Stimulated activated CD4-positive, alpha-beta T cell treated with anti-CD3 and anti-CD28 coated beads, Interleukin-15, amount 100 ng/mL, for 1 hour (primary cell): ENCODE data around the gene TMEM120B.

ENCODE experiments used
- DNase-seq, 2 donors: peaks; one replicate each; pipeline ENCODE4 v3.0.0-alpha.2; 2020; ENCODE audit warnings: low read depth in 1 of 2, low spot score in 1 of 2

TMEM120B gene

DNA sequence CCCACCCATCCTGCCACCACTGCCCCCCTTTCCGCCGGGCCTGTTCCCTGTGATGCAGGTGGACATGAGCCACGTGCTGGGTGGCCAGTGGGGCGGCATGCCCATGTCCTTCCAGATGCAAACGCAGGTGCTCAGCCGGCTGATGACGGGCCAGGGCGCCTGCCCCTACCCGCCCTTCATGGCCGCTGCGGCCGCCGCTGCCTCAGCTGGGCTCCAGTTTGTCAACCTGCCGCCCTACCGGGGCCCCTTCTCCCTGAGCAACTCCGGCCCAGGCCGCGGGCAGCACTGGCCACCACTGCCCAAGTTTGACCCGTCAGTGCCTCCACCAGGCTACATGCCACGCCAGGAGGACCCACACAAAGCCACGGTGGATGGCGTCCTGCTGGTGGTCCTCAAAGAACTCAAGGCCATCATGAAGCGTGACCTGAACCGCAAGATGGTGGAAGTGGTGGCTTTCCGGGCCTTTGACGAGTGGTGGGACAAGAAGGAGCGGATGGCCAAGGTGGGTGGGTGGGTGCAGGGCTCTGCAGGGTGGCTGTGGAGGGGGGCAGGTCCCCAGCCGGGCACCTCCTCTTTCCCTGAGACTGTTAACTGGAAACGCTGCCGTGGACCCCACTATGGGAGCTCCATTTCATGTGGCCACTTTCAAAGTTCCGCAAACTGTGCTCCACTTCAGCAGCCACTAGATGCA lies 102.0 kb downstream of the TMEM120B start:
- no peak for DNase-seq

- DNase-seq, result no peak
Observed at GRCh38 chr12:121815263-121815662, 102.7 kb downstream of the TMEM120B start.

DNA sequence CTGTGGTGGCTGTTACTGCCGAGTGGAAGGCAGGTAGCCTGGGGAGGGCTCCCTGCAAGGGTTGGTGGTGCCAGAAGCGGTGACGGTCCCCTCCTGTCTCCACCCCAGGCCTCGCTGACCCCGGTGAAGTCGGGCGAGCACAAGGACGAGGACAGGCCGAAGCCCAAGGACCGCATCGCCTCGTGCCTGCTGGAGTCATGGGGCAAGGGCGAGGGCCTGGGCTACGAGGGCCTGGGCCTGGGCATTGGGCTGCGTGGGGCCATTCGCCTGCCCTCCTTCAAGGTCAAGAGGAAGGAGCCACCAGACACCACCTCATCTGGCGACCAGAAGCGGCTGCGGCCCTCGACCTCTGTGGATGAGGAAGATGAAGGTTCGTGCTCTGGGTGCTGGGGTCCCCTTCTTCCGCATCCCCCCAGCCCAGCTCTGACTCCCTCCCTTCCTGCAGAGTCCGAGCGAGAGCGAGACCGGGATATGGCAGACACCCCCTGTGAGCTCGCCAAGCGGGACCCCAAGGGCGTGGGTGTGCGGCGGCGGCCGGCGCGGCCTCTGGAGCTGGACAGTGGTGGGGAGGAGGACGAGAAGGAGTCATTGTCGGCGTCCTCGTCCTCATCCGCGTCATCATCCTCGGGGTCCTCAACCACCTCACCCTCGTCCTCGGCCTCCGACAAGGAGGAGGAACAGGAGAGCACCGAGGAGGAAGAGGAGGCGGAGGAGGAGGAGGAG lies 104.5 kb downstream of the TMEM120B start:
- DNase-seq, result no peak

DNA sequence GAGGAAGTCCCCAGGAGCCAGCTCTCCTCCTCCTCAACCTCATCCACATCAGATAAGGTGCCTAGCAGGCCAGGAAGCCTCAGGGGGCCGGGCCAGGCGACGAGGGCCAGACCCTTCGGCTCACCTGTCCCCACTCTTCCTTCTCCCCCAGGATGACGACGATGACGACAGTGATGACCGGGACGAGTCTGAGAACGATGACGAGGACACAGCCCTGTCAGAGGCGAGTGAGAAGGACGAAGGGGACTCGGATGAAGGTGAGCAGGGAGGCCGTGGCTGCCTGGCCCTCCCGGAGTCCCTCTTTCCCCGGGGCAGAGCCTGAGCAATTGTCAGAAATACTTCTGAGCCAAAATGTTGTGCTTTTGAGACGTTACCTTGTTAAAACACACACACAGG lies 105.1 kb downstream of the TMEM120B start:
- DNase-seq, result no peak

- no peak for DNase-seq
Observed at GRCh38 chr12:121819212-121819949, 106.8 kb downstream of the TMEM120B start.

- DNase-seq, result no peak
Observed at GRCh38 chr12:121820056-121820455, 107.5 kb downstream of the TMEM120B start.

DNA sequence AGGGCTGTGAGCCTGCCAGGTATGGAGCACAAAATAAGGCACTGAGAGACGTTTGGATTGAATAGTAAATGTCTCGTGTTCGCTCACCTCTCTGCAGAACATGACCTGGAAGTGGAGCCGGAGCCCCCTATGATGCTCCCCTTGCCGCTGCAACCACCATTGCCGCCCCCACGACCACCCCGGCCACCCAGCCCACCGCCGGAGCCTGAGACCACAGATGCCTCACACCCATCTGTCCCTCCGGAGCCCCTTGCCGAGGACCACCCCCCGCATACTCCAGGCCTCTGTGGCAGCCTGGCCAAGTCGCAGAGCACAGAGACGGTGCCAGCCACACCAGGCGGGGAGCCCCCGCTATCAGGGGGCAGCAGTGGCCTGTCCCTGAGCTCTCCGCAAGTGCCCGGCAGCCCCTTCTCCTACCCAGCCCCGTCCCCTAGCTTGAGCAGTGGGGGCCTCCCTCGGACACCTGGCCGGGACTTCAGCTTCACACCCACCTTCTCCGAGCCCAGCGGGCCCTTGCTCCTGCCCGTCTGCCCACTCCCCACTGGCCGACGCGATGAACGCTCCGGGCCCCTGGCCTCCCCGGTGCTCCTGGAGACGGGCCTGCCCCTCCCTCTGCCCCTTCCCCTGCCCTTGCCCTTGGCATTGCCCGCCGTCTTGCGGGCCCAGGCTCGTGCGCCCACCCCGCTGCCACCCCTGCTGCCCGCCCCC lies 110.0 kb downstream of the TMEM120B start:
- DNase-seq, result no peak

DNA sequence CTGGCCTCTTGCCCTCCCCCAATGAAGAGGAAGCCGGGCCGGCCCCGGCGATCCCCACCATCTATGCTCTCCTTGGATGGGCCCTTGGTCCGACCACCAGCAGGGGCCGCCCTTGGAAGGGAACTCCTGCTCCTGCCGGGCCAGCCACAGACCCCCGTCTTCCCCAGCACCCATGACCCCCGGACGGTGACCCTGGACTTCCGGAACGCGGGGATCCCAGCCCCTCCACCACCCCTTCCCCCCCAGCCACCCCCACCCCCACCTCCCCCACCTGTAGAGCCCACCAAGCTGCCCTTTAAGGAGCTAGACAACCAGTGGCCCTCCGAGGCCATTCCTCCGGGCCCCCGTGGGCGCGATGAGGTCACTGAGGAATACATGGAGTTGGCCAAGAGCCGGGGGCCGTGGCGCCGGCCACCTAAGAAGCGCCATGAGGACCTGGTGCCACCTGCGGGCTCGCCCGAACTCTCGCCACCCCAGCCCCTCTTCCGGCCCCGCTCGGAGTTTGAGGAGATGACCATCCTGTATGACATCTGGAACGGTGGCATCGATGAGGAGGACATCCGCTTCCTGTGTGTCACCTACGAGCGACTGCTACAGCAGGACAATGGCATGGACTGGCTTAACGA lies 110.7 kb downstream of the TMEM120B start:
- DNase-seq, result no peak

DNA sequence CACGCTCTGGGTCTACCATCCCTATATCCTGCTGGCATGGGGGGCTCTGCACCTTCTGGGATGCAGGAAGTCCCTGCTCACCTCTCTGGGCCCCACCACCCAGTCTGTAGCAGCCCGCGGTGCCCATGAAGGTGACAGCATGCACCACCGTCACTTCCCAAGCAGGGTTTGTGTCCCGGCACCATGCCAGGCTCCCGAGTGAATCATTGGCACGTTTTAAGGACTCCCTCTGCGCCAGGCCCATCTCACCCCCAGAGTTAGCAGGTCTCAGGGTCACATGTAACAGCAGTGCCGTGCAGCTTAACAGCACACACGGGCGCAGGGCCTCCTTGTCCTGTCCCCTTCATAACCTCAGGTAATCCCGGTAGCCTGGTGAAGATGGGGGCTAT lies 111.2 kb downstream of the TMEM120B start:
- DNase-seq, result no peak

GRCh38 chr12:121825041-121825523 lies 112.5 kb downstream of the TMEM120B start:
- DNase-seq, result no peak

DNA sequence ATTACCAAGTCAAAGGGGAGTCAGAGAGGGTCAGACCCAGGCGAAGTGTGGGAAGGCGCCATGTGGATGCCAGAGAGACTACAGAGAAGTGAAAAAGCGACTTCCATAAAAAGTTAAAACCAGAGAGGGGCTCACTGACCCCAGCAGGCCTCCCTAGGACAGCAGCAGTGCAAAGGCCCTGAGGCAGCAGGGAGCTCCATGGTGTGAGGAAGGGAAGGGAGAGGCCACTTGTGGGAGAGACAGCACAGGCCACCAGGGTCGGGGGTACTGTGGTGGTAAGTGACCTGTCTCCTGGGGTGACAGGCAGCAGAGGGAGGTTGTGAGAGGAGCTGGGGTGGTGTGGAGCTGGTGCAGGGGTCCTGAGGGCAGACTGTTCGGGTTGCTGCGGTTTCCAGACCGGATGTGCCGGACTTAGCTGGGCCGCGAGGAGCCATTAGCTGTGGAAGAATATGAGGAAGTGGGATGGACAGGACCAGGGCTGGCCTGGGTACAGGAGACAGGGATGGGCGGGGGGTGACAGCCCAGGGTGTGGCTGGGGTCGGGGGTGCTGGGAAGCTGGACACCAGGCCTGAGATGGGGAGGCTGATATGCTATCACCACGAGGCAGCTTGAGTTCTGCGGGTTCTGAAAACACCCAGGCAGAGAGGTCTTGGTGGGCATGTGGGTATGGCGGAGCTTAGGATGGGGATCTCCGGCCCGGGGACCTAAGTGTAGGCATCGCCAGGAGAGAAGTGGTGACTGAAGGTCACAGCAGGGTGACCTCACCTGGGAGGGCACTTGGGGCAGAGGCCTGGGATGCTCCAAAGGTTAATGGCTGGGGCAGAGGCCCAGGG lies 114.0 kb downstream of the TMEM120B start:
- DNase-seq, result no peak

- no peak for DNase-seq
Observed at GRCh38 chr12:121827351-121828099, 115.0 kb downstream of the TMEM120B start.

DNA sequence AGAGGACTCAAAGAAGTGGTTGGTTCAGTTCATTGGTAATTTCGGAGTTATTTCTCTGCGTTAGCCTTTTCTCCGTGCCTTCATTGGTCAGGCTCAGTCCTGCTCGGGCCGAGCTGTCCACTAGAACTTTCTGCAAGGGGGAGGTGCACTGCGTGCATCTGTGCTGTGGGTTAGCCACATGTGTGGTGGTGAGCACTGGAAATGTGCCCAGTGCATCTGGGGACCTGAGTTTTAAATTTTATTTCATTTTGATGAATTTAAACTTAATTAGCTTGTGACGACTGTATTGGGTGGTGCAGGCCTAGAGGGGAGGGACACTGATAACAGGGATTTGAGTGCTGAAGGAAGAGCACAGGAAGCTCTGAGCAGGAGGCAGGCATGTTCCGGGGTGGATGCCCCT lies 115.8 kb downstream of the TMEM120B start:
- DNase-seq, result no peak

- DNase-seq, result no peak
Observed at GRCh38 chr12:121828826-121829225, 116.3 kb downstream of the TMEM120B start.

GRCh38 chr12:121829250-121829918 lies 116.8 kb downstream of the TMEM120B start:
- no peak for DNase-seq

GRCh38 chr12:121830134-121830533 lies 117.6 kb downstream of the TMEM120B start:
- no peak for DNase-seq

- no peak for DNase-seq
Observed at GRCh38 chr12:121830588-121831265, 118.2 kb downstream of the TMEM120B start.
